ENCODE measurements around the gene GSS.

Gene GSS

GRCh38 chr20:34998331-34998950 is 42.8 kb upstream of the GSS start:
- DNase-seq = peak; percentile 29
- H3K36me3 ChIP-seq (ENCODE audit: control insufficient read depth, insufficient read depth, low read length) = peaks cover 8% of the 10 kb centered on the region
- no CpG with 5 or more reads among the region's 28 CpGs for WGBS (ENCODE audit: extremely low coverage, insufficient coverage, low lambda C conversion rate)

GRCh38 chr20:34997774-34998173 is 42.2 kb upstream of the GSS start:
- H3K9ac ChIP-seq (ENCODE audit: low read length) = no peak overlapping the region
- H3K4me1 ChIP-seq (ENCODE audit: control insufficient read depth, low read depth, low read length) = no peaks in the 10 kb centered on the region
- no peak overlapping the region for H3K56ac ChIP-seq (ENCODE audit: low read length)
- H2AK5ac ChIP-seq (ENCODE audit: low read length) = no peak overlapping the region
- H4K8ac ChIP-seq (ENCODE audit: low read depth, low read length) = no peak overlapping the region
- no peak overlapping the region for H4K5ac ChIP-seq (ENCODE audit: low read length)
- no peak overlapping the region for H2BK15ac ChIP-seq (replicated peaks; ENCODE audit: low read depth)
- H3K4ac ChIP-seq (ENCODE audit: low read depth, low read length) = no peak overlapping the region
- H3K23ac ChIP-seq (ENCODE audit: low read length) = no peak overlapping the region
- H3K36me3 ChIP-seq (ENCODE audit: control insufficient read depth, insufficient read depth, low read length) = peaks cover 6% of the 10 kb centered on the region
- no CpG with 5 or more reads among the region's 2 CpGs for WGBS (ENCODE audit: extremely low coverage, insufficient coverage, low lambda C conversion rate)
- no peaks in the 10 kb centered on the region for H3K79me1 ChIP-seq (ENCODE audit: low read length)
- no peak overlapping the region for H3K4me3 ChIP-seq (ENCODE audit: low read length)
- no peak overlapping the region for H2BK120ac ChIP-seq (ENCODE audit: low read depth, low read length)
- H2BK5ac ChIP-seq (ENCODE audit: low read length) = no peak overlapping the region
- no peaks in the 10 kb centered on the region for H3K27me3 ChIP-seq (ENCODE audit: insufficient read depth, low read length, poor library complexity)
- no peak for DNase-seq
- H3K79me2 ChIP-seq (ENCODE audit: control insufficient read depth, insufficient read depth, low read length) = no peaks in the 10 kb centered on the region
- H3K27ac ChIP-seq (ENCODE audit: low read depth, low read length) = no peak overlapping the region
- no peak overlapping the region for H3K4me2 ChIP-seq (ENCODE audit: low read length)
- no peak overlapping the region for H3K18ac ChIP-seq (ENCODE audit: low read length)

More at GRCh38 chr20:34998331-34998950, 42.8 kb upstream of the GSS start:
- no peak overlapping the region for H2BK120ac ChIP-seq (ENCODE audit: low read depth, low read length)
- no peak overlapping the region for H3K9ac ChIP-seq (ENCODE audit: low read length)
- no peak overlapping the region for H3K27ac ChIP-seq (ENCODE audit: low read depth, low read length)
- no peak overlapping the region for H2AK5ac ChIP-seq (ENCODE audit: low read length)
- no peak overlapping the region for H3K18ac ChIP-seq (ENCODE audit: low read length)
- H3K4me2 ChIP-seq (ENCODE audit: low read length) = no peak overlapping the region
- H3K27me3 ChIP-seq (ENCODE audit: insufficient read depth, low read length, poor library complexity) = no peaks in the 10 kb centered on the region
- no peak overlapping the region for H2BK15ac ChIP-seq (replicated peaks; ENCODE audit: low read depth)
- H3K23ac ChIP-seq (ENCODE audit: low read length) = no peak overlapping the region
- H2BK5ac ChIP-seq (ENCODE audit: low read length) = no peak overlapping the region
- H3K79me1 ChIP-seq (ENCODE audit: low read length) = no peaks in the 10 kb centered on the region
- no peak overlapping the region for H3K56ac ChIP-seq (ENCODE audit: low read length)
- H3K4me3 ChIP-seq (ENCODE audit: low read length) = no peak overlapping the region
- no peak overlapping the region for H3K4ac ChIP-seq (ENCODE audit: low read depth, low read length)
- H4K8ac ChIP-seq (ENCODE audit: low read depth, low read length) = no peak overlapping the region
- no peak overlapping the region for H4K5ac ChIP-seq (ENCODE audit: low read length)
- H3K4me1 ChIP-seq (ENCODE audit: control insufficient read depth, low read depth, low read length) = no peaks in the 10 kb centered on the region
- H3K79me2 ChIP-seq (ENCODE audit: control insufficient read depth, insufficient read depth, low read length) = no peaks in the 10 kb centered on the region

- no peak overlapping the region for H2BK15ac ChIP-seq (replicated peaks; ENCODE audit: low read depth)
- no peak overlapping the region for H3K4me2 ChIP-seq (ENCODE audit: low read length)
- no peaks in the 10 kb centered on the region for H3K27me3 ChIP-seq (ENCODE audit: insufficient read depth, low read length, poor library complexity)
- H2BK120ac ChIP-seq (ENCODE audit: low read depth, low read length) = no peak overlapping the region
- H4K8ac ChIP-seq (ENCODE audit: low read depth, low read length) = no peak overlapping the region
- H3K56ac ChIP-seq (ENCODE audit: low read length) = no peak overlapping the region
- H3K36me3 ChIP-seq (ENCODE audit: control insufficient read depth, insufficient read depth, low read length) = peaks cover 6% of the 10 kb centered on the region
- no peak overlapping the region for H3K4me3 ChIP-seq (ENCODE audit: low read length)
- H4K5ac ChIP-seq (ENCODE audit: low read length) = no peak overlapping the region
- no peak overlapping the region for H3K23ac ChIP-seq (ENCODE audit: low read length)
- DNase-seq = no peak
- no peak overlapping the region for H3K4ac ChIP-seq (ENCODE audit: low read depth, low read length)
- no CpG with 5 or more reads among the region's 39 CpGs for WGBS (ENCODE audit: extremely low coverage, insufficient coverage, low lambda C conversion rate)
- H2AK5ac ChIP-seq (ENCODE audit: low read length) = no peak overlapping the region
- no peaks in the 10 kb centered on the region for H3K4me1 ChIP-seq (ENCODE audit: control insufficient read depth, low read depth, low read length)
- H3K9ac ChIP-seq (ENCODE audit: low read length) = no peak overlapping the region
- no peak overlapping the region for H2BK5ac ChIP-seq (ENCODE audit: low read length)
- H3K79me1 ChIP-seq (ENCODE audit: low read length) = no peaks in the 10 kb centered on the region
- no peak overlapping the region for H3K27ac ChIP-seq (ENCODE audit: low read depth, low read length)
- no peaks in the 10 kb centered on the region for H3K79me2 ChIP-seq (ENCODE audit: control insufficient read depth, insufficient read depth, low read length)
- H3K18ac ChIP-seq (ENCODE audit: low read length) = no peak overlapping the region
Measured at GRCh38 chr20:34997131-34997561, 41.5 kb upstream of the GSS start.

- Histone ChIP-seq H2AK5ac (ENCODE audit: low read length) (no peak overlapping the region), H3K27ac (ENCODE audit: low read depth, low read length) (no peak overlapping the region), H3K56ac (ENCODE audit: low read length) (no peak overlapping the region), H3K79me2 (ENCODE audit: control insufficient read depth, insufficient read depth, low read length) (no peaks in the 10 kb centered on the region), H4K8ac (ENCODE audit: low read depth, low read length) (no peak overlapping the region), H3K27me3 (ENCODE audit: insufficient read depth, low read length, poor library complexity) (no peaks in the 10 kb centered on the region), H3K79me1 (ENCODE audit: low read length) (no peaks in the 10 kb centered on the region), H3K18ac (ENCODE audit: low read length) (no peak overlapping the region), H3K4ac (ENCODE audit: low read depth, low read length) (no peak overlapping the region), H2BK15ac (replicated peaks; ENCODE audit: low read depth) (no peak overlapping the region), H2BK120ac (ENCODE audit: low read depth, low read length) (no peak overlapping the region), H4K5ac (ENCODE audit: low read length) (no peak overlapping the region), H3K4me2 (ENCODE audit: low read length) (no peak overlapping the region), H3K9ac (ENCODE audit: low read length) (no peak overlapping the region), H3K4me1 (ENCODE audit: control insufficient read depth, low read depth, low read length) (no peaks in the 10 kb centered on the region), H3K4me3 (ENCODE audit: low read length) (no peak overlapping the region), H3K23ac (ENCODE audit: low read length) (no peak overlapping the region), H2BK5ac (ENCODE audit: low read length) (no peak overlapping the region), H3K36me3 (ENCODE audit: control insufficient read depth, insufficient read depth, low read length) (peaks cover 4% of the 10 kb centered on the region)
- WGBS (ENCODE audit: extremely low coverage, insufficient coverage, low lambda C conversion rate) = no CpG with 5 or more reads among the region's 26 CpGs
- DNase-seq = no peak
Measured at GRCh38 chr20:34996243-34997028, 40.8 kb upstream of the GSS start.

GRCh38 chr20:34995696-34996095 is 40.1 kb upstream of the GSS start:
- DNase-seq = no peak
- H3K18ac ChIP-seq (ENCODE audit: low read length) = no peak overlapping the region
- no peak overlapping the region for H3K4me3 ChIP-seq (ENCODE audit: low read length)
- no peak overlapping the region for H3K27ac ChIP-seq (ENCODE audit: low read depth, low read length)
- no peaks in the 10 kb centered on the region for H3K79me1 ChIP-seq (ENCODE audit: low read length)
- no peaks in the 10 kb centered on the region for H3K4me1 ChIP-seq (ENCODE audit: control insufficient read depth, low read depth, low read length)
- H2BK5ac ChIP-seq (ENCODE audit: low read length) = no peak overlapping the region
- H3K56ac ChIP-seq (ENCODE audit: low read length) = no peak overlapping the region
- no peak overlapping the region for H2BK120ac ChIP-seq (ENCODE audit: low read depth, low read length)
- H4K8ac ChIP-seq (ENCODE audit: low read depth, low read length) = no peak overlapping the region
- H3K23ac ChIP-seq (ENCODE audit: low read length) = no peak overlapping the region
- no peak overlapping the region for H3K4me2 ChIP-seq (ENCODE audit: low read length)
- H3K36me3 ChIP-seq (ENCODE audit: control insufficient read depth, insufficient read depth, low read length) = peaks cover 4% of the 10 kb centered on the region
- no peak overlapping the region for H4K5ac ChIP-seq (ENCODE audit: low read length)
- H3K4ac ChIP-seq (ENCODE audit: low read depth, low read length) = no peak overlapping the region
- no peak overlapping the region for H3K9ac ChIP-seq (ENCODE audit: low read length)
- no peaks in the 10 kb centered on the region for H3K27me3 ChIP-seq (ENCODE audit: insufficient read depth, low read length, poor library complexity)
- no peak overlapping the region for H2AK5ac ChIP-seq (ENCODE audit: low read length)
- no peaks in the 10 kb centered on the region for H3K79me2 ChIP-seq (ENCODE audit: control insufficient read depth, insufficient read depth, low read length)
- no CpG with 5 or more reads among the region's 7 CpGs for WGBS (ENCODE audit: extremely low coverage, insufficient coverage, low lambda C conversion rate)
- H2BK15ac ChIP-seq (replicated peaks; ENCODE audit: low read depth) = no peak overlapping the region

Data from mesendoderm (in vitro differentiated cells).